DND-41 (cell line): Measurements from ENCODE around the gene NAPB.
A peak's percentile ranks its signal among the peaks of the same experiment; 100 is the strongest.
"Not testable (repeated sequence)": the region's sequence is repeated elsewhere in the genome, so short reads cannot be mapped to it uniquely, and the experiment has no call there.

Experiments used
- ATAC-seq: fragments of 200-7000 bp; cut with Tn5 transposase; 3 replicates; pipeline ENCODE4 v1.9.1; 2021; ENCODE audit warnings: low read depth; ENCODE audit not compliant: insufficient read depth
- DNase-seq: peaks from one replicate; pipeline ENCODE4 v3.0.0-alpha.2; 2020
- H2AFZ ChIP-seq: 2 replicates; pipeline ENCODE4 v1.6.0; 2012; ENCODE audit warnings: low read depth, low read length
- H3K27ac ChIP-seq: 2 replicates; pipeline ENCODE4 v1.5.1; 2012; ENCODE audit warnings: low read length, inconsistent platforms
- H3K27me3 ChIP-seq: fragments of 200-600 bp; sonication (generic); 2 replicates; pipeline ENCODE4 v1.6.0; 2012; ENCODE audit warnings: low read length, mild to moderate bottlenecking, inconsistent platforms; ENCODE audit not compliant: insufficient read depth, poor library complexity
- H3K36me3 ChIP-seq: 2 replicates; pipeline ENCODE4 v1.5.1; 2012; ENCODE audit warnings: low read length, inconsistent platforms; ENCODE audit not compliant: insufficient read depth
- H3K4me1 ChIP-seq: 2 replicates; pipeline ENCODE4 v1.5.1; 2012; ENCODE audit warnings: mild to moderate bottlenecking, low read length; ENCODE audit not compliant: insufficient read depth
- H3K4me2 ChIP-seq: 2 replicates; pipeline ENCODE4 v1.6.0; 2012; ENCODE audit warnings: mild to moderate bottlenecking, moderate library complexity, low read length, inconsistent platforms; ENCODE audit not compliant: insufficient read depth
- H3K4me3 ChIP-seq, 2 experiments: fragments of 200-600 bp in 1 of 2; shearing (Covaris generic) in 1 of 2; 2 replicates each; pipeline ENCODE4 v1.5.1; 2012 to 2016; ENCODE audit warnings: inconsistent platforms in 2 of 2, low read length in 2 of 2, mild to moderate bottlenecking in 2 of 2, low read depth in 1 of 2, moderate library complexity in 1 of 2
- H3K79me2 ChIP-seq: 2 replicates; pipeline ENCODE4 v1.6.0; 2012; ENCODE audit warnings: low read length, inconsistent platforms; ENCODE audit not compliant: insufficient read depth
- H3K9ac ChIP-seq: 2 replicates; pipeline ENCODE4 v1.6.0; 2012; ENCODE audit warnings: low read depth, mild to moderate bottlenecking, inconsistent platforms, low read length, moderate library complexity
- H3K9me3 ChIP-seq: 2 replicates; pipeline ENCODE4 v1.5.1; 2012; ENCODE audit warnings: low read length, moderate library complexity, mild to moderate bottlenecking, inconsistent platforms; ENCODE audit not compliant: insufficient read depth, severe bottlenecking
- H4K20me1 ChIP-seq: 2 replicates; pipeline ENCODE4 v1.6.0; 2012; ENCODE audit warnings: low read length; ENCODE audit not compliant: insufficient read depth
- CTCF ChIP-seq: IDR thresholded peaks from 2 replicates; pipeline ENCODE4 v1.5.1; 2012; ENCODE audit warnings: borderline replicate concordance, low read length, moderate library complexity, mild to moderate bottlenecking; ENCODE audit not compliant: poor library complexity, severe bottlenecking; ENCODE audit errors: extremely low read depth
- EZH2 ChIP-seq: IDR thresholded peaks from 3 replicates; pipeline ENCODE4 v1.6.1; 2012; ENCODE audit warnings: borderline replicate concordance, low read depth, mild to moderate bottlenecking, moderate library complexity, low read length, inconsistent platforms; ENCODE audit not compliant: severe bottlenecking

NAPB gene

GRCh38 chr20:23420943-23421931, at the start of gene NAPB:
Gene NAPB (minus strand): TSS chr20:23421488. CDS start chr20:23421402, 86 bp downstream.
- Histone ChIP-seq H3K4me3 (peak within 1 kb of the TSS; percentile 90 to 96), H3K27ac (peak within 1 kb of the TSS; percentile 90), H3K36me3 (no peaks in the 10 kb centered on the region; the same call in 1 of the 2 replicates), H4K20me1 (peaks cover 12% of the 10 kb centered on the region; the same call in 1 of the 2 replicates), H3K4me2 (peak within 1 kb of the TSS; percentile 95), H3K9me3 (no peaks in the 10 kb centered on the region), H3K27me3 (peaks cover 3% of the 10 kb centered on the region), H2AFZ (peak within 1 kb of the TSS; percentile 96), H3K4me1 (peaks cover 30% of the 10 kb centered on the region), H3K79me2 (peaks cover 48% of the 10 kb centered on the region), H3K9ac (peak within 1 kb of the TSS; percentile 95)
- peak; percentile 99 for ATAC-seq
- TF ChIP-seq CTCF, result peak; percentile 33
- no peak for TF ChIP-seq EZH2
- DNase-seq, result peak; percentile 97

DNA sequence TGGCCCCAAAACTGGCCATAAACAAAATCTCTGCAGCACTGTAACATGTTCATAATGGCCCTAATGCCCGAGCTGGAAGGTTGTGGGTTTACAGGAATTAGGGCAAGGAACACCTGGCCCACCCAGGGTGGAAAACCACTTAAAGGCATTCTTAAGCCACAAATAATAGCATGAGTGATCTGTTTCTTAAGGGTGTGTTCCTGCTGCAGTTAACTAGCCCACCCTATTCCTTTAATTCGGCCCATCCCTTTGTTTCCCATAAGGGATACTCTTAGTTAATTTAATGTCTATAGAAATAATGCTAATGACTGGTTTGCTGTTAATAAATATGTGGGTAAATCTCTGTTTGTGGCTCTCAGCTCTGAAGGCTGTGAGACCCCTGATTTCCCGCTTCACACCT, 45.7 kb upstream of the NAPB start:
- not testable (repeated sequence) for H3K27me3 ChIP-seq, H3K27ac ChIP-seq, H3K9ac ChIP-seq, H3K36me3 ChIP-seq, H3K4me1 ChIP-seq, DNase-seq, H2AFZ ChIP-seq, ATAC-seq, H3K79me2 ChIP-seq, H4K20me1 ChIP-seq, H3K4me2 ChIP-seq, H3K4me3 ChIP-seq
- peaks cover 16% of the 10 kb centered on the region for H3K9me3 ChIP-seq

DNA sequence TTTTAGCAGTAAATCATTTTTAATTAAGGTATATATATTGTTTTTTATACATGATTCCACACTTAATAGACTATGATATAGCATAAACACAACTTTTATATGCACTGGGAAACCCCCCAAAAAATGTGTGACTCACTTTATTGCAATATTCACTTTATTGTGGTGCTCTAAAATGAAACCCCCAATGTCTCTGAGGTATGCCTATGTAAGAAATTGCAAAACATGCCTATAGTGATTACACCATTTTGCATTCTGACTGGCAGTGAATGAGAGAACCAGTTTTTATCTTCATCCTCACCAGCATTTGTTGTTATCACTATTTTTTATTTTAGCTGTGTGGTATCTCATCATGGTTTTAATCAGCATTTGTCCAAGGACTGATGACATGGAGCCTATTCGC, 39.9 kb upstream of the NAPB start:
- ATAC-seq, result no peak

More for the DNA sequence above, 39.9 kb upstream of the NAPB start:
- DNase-seq, result no peak
- peaks cover 10% of the 10 kb centered on the region for H3K4me1 ChIP-seq
- no peak for TF ChIP-seq EZH2
- no peak for TF ChIP-seq CTCF
- no peak overlapping the region for H3K9ac ChIP-seq
- peaks cover 10% of the 10 kb centered on the region for H3K9me3 ChIP-seq
- H3K4me3 ChIP-seq, result no peak overlapping the region
- no peaks in the 10 kb centered on the region for H3K36me3 ChIP-seq
- H3K27ac ChIP-seq, result no peak overlapping the region
- no peaks in the 10 kb centered on the region for H4K20me1 ChIP-seq
- no peaks in the 10 kb centered on the region for H3K79me2 ChIP-seq
- no peaks in the 10 kb centered on the region for H3K27me3 ChIP-seq
- no peak overlapping the region for H3K4me2 ChIP-seq
- H2AFZ ChIP-seq, result no peak overlapping the region
